ENCODE measurements around the gene CLCA2.

Gene CLCA2

DNA sequence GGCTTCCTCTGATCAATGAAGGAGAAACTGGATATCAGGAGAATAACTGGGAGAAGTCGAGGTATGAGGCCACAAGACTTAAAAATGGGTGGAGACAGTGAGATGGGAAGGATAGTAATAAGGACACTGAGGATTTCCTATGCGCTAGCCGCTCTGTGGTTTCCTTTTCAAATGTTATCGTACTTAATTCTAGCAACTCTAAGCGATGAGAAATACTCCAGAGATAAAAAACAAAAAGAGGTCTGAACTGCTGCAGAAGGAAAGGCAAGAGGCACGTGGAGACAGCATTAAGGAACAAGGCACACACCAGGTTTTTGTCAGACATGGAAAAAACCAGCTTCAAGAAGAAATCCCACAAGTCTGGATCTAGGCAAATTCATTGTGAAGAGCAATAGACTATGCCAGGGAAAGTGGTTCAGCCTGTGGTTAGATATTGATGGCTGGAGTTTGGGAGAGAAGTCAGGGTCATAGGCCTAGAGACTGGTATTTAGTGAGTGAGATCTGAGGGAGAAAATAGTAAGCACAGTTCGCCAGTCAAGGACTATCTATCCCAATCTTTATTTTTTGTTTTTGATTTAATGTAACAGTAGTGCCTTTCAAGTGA is 5.3 kb downstream of the CLCA2 start:
- no peak for DNase-seq (ENCODE audit: low spot score)

DNA sequence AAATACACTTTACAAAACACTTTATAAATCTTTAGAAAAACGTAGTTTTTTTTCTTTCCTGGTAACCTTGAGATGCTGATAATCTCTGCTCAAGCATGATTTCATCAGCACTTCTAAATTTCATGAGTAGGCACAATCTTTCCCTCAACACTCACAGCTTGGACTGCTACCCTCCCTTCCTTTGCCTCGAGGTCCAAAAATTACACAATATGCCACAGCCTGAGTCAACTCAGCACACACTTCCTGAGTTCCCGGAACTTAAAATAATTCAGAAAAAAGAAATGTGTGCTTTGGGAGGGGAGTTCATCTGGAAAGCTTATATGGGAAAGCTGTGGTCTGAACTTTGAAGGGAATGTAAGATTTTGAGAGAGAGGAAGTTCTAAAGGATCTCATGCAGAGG is 5.9 kb downstream of the CLCA2 start:
- DNase-seq (ENCODE audit: low spot score): peak; percentile 31

DNA sequence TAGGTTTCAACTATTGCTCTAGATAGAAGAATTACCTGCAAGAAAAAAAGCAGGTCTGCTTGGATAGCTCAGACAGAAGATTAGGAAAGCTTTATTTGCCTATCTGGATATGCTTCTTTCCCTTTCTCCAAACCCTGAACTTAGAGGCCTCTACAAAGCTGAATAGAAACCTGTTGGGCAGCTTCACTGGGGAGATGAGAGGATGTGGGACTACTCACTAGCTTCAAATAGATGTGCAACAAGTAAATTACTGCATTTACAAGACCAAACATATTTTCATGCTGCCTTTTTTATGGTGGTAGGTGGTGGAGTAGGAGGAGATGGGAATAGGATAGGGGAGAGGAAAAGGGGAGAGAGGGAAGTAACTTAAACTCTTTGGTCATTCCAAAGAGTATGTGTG is 6.4 kb downstream of the CLCA2 start:
- no peak for DNase-seq (ENCODE audit: low spot score)

GRCh38 chr1:86434059-86434458 is 10.1 kb downstream of the CLCA2 start:
- DNase-seq (ENCODE audit: low spot score): no peak

GRCh38 chr1:86435327-86435726 is 11.4 kb downstream of the CLCA2 start:
- no peak for DNase-seq (ENCODE audit: low spot score)

DNA sequence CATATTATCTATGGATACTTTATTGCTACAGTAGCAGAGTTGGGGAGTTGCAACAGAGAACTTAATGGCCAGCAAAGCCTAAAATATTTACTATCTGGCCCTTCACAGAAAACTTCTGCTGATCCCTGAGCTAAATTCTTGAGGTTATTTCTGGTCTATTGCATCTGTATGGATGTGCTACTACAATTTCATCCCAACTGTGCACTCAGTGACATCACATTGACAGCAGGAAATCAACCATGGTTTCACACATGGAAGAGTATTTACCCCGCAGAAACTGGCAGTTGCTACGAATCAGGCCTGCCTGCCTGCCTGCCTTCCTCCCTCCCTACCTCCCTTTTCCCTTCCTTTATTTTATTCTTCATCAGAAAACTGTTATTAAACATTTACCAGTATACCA is 12.1 kb downstream of the CLCA2 start:
- DNase-seq (ENCODE audit: low spot score): no peak

DNA sequence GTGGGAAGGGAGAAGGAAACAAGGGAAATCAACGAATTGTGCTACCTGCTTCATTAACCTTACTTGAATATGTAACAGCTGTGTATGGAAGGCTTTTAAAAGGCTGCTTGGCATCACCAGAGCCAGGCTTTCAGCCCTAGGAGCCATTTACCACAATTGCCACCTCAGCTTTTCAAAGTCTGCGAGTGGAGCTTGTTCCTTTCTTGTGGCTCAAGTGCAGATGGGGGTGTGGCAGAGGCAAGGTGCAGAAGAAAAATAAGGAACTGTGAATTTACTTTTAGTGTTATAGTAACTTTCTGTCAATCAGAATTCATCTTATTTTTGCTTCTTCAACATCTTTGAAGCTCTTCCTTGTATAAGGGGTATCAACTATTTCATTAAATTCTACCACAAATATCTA is 17.6 kb downstream of the CLCA2 start:
- DNase-seq (ENCODE audit: low spot score): no peak

DNA sequence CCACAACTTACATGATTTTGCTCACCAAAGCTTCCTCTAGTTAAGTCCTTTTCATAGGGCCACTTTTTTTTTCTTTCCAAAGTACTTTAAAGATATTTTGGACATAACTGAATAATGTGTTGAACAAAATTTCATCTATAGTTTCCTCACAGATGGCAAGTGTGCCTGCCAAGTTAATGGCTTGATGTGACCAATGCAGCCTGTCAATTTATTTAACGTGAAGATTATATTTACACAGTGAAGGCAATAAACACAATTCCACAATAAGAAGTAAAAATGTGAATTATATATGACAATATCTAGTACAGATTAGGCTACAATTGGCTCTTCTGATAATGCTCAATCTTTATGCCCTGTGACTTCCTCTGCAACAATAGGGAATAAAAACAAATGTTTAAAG is 18.0 kb downstream of the CLCA2 start:
- no peak for DNase-seq (ENCODE audit: low spot score)

DNA sequence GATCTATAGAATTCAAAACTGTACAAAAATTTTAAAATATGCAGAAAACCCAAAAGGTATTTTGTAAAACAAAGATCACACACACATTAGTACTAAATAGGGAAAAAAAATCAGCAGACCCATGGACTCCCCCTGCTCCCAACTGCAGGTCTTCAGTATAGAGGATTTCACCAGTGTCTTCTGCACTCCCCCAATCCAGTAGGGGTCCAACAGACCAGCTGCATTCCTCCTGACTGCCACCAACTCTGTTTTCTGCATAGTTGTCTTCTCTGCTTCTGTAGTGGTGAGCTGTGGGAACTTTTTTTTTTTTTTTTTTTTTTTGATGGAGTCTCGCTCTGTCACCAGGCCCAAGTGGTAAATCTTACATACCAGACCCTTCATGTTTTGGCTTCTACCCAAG is 21.9 kb downstream of the CLCA2 start:
- DNase-seq (ENCODE audit: low spot score): no peak

GRCh38 chr1:86447198-86447790 is 23.3 kb downstream of the CLCA2 start:
- peak; percentile 90 for DNase-seq (ENCODE audit: low spot score)

GRCh38 chr1:86448670-86449069 is 24.7 kb downstream of the CLCA2 start:
- no peak for DNase-seq (ENCODE audit: low spot score)

- no peak for DNase-seq (ENCODE audit: low spot score)
These were observed 25.1 kb downstream of the CLCA2 start for GRCh38 chr1:86449103-86449502.

- DNase-seq (ENCODE audit: low spot score): no peak
These were observed 26.9 kb downstream of the CLCA2 start for GRCh38 chr1:86450847-86451246.

GRCh38 chr1:86453664-86454063 is 29.7 kb downstream of the CLCA2 start:
- no peak for DNase-seq (ENCODE audit: low spot score)

DNA sequence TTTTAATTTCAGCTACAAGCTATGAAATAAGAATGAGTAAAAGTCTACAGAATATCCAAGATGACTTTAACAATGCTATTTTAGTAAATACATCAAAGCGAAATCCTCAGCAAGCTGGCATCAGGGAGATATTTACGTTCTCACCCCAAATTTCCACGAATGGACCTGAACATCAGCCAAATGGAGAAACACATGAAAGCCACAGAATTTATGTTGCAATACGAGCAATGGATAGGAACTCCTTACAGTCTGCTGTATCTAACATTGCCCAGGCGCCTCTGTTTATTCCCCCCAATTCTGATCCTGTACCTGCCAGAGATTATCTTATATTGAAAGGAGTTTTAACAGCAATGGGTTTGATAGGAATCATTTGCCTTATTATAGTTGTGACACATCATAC is 31.1 kb downstream of the CLCA2 start:
- no peak for DNase-seq (ENCODE audit: low spot score)

DNA sequence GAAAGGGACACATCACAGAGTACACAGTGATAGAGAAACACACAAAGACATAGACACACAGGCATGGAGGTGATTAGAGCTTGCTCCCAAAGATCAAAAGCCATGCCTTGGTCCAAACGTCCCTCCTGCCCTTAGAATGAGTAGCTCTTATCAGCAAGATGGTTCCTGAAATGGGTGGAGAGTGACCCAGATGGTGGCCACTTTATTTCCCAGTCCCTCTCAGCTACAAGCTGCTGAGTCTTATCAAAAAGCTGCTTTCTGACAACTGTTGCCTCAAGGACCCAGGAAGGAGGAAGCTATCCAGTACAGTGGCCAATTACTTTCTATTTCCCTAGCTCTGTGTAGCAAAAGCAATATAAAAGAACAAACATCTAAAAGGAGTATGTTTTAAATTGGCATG is 37.0 kb downstream of the CLCA2 start:
- no peak for DNase-seq (ENCODE audit: low spot score)

GRCh38 chr1:86461482-86461881 is 37.5 kb downstream of the CLCA2 start:
- DNase-seq (ENCODE audit: low spot score): no peak

GRCh38 chr1:86464819-86465218 is 40.8 kb downstream of the CLCA2 start:
- DNase-seq (ENCODE audit: low spot score): no peak

GRCh38 chr1:86466109-86466844 is 42.3 kb downstream of the CLCA2 start:
- DNase-seq (ENCODE audit: low spot score): no peak

GRCh38 chr1:86466986-86467385 is 43.0 kb downstream of the CLCA2 start:
- no peak for DNase-seq (ENCODE audit: low spot score)

DNA sequence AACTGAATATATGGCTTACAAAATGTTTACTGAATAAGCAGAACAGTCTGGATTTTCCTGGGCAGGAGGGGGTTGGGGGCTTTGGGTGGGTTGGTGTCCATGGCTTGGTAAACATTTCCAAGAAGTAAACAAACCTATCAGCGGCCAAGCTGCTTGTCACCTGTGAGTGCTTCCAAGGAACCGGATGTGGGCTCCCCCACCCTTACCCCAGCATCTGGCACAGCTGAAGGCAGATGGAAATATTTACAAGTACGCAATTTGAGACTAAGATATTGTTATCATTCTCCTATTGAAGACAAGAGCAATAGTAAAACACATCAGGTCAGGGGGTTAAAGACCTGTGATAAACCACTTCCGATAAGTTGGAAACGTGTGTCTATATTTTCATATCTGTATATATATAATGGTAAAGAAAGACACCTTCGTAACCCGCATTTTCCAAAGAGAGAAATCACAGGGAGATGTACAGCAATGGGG is 44.6 kb downstream of the CLCA2 start, which contains the start of gene CLCA1:
Gene CLCA1, plus strand, starts transcription at position 427 of the 477 bp plus-strand sequence. Its CDS starts 45 bp downstream, at position 472.
- no peak for DNase-seq (ENCODE audit: low spot score)

DNA sequence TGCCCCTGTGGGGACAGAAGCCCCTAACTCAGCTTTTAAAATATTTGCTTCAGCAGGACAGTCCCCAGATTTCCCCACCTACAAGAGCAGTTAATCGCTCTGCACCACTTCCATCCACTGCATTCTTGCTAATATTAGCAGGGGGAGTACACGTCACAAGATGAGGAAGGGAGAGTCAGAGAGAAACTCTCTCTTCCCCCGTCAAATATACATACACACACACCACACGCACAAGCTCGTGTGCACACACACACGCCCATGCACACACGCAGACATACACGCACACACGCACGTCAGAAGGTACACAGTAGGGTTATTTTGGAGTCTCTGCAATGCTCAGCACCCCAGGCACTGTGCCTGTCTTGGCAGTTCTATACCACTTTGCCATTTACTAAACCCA is 46.9 kb downstream of the CLCA2 start:
- no peak for DNase-seq (ENCODE audit: low spot score)

DNA sequence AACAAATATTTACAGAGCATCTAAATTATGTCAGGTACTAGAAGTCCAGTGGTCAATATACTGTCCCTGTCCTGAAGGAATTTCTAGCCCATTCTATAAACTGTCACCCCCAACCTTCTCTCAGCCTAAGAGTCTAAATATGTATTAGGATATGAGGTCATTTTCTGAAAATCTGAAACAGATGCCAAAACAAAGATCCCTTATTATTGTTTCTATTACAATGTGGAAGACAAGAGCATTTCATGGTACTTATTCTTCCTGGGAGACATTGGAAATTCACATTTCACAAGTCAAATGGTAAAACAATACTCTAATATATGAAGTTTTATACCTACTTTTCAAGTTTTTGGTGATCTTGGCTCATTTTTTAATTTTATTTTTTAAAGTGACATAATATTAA is 47.3 kb downstream of the CLCA2 start:
- DNase-seq (ENCODE audit: low spot score): no peak
